Aorta (tissue), 5 donors: ENCODE measurements around the gene COBL. TPM values are rescaled to one million over a fixed set of nuclear protein-coding genes. Genes with fewer than 3 reads are reported as not detected.

ENCODE experiments used
- ATAC-seq: fragments of 200-7000 bp; cut with Tn5 transposase; one replicate; pipeline ENCODE4 v1.9.1; 2022; ENCODE audit warnings: moderate library complexity; ENCODE audit not compliant: low FRiP score
- DNase-seq, 2 donors: peaks; one replicate each; pipeline ENCODE4 v3.0.0-alpha.2; 2020
- H3K27ac ChIP-seq, 2 donors: one replicate each; pipeline ENCODE4 v1.5.1; 2013; ENCODE audit warnings: low read length in 2 of 2, mild to moderate bottlenecking in 2 of 2, moderate library complexity in 2 of 2, control low read depth in 1 of 2, inconsistent platforms in 1 of 2, low read depth in 1 of 2
- H3K27me3 ChIP-seq, 2 donors: one replicate each; pipeline ENCODE4 v1.6.1; 2013; ENCODE audit warnings: control low read depth in 1 of 2, low read length in 1 of 2, mild to moderate bottlenecking in 1 of 2, moderate library complexity in 1 of 2; ENCODE audit not compliant: insufficient read depth in 2 of 2, control insufficient read depth in 1 of 2
- H3K36me3 ChIP-seq, 2 donors: one replicate each; pipeline ENCODE4 v1.6.1; 2013; ENCODE audit warnings: control low read depth in 1 of 2, low read length in 1 of 2, mild to moderate bottlenecking in 1 of 2; ENCODE audit not compliant: insufficient read depth in 2 of 2, control insufficient read depth in 1 of 2
- H3K4me1 ChIP-seq, 2 donors: one replicate each; pipeline ENCODE4 v1.6.1; 2013; ENCODE audit warnings: low read length in 2 of 2, control low read depth in 1 of 2, mild to moderate bottlenecking in 1 of 2, moderate library complexity in 1 of 2; ENCODE audit not compliant: insufficient read depth in 2 of 2, control insufficient read depth in 1 of 2
- H3K4me3 ChIP-seq, 2 donors: one replicate each; pipeline ENCODE4 v1.5.1; 2013; ENCODE audit warnings: low read length in 2 of 2, control low read depth in 1 of 2, mild to moderate bottlenecking in 1 of 2
- H3K9me3 ChIP-seq: one replicate; pipeline ENCODE4 v1.6.1; 2013; ENCODE audit warnings: mild to moderate bottlenecking, low read length; ENCODE audit not compliant: control insufficient read depth
- WGBS, 2 donors: extraction: QIAGEN DNeasy Blood & Tissue Kit; methylation state at CpG; one replicate each; pipeline ENCODE4 v1.1.7; 2013; 5-methylcytosine and 5-hydroxymethylcytosine counted together
- intact Hi-C, 2 donors: fragments of 100-400 bp; cut with DNase I; formaldehyde crosslinking; loops; one replicate each; pipeline versions ENCODE4 v1.14.2 to v1.15.0; 2022
- polyA plus RNA-seq, 2 donors: library from polyadenylated mRNA; stranded (reverse); fragments of 200-250 nt; gene quantifications; one replicate each; pipeline ENCODE4 v1.2.3, GENCODE V29; 2013
- total RNA-seq, 2 donors: library from RNA; stranded (reverse); fragmentation: NEBNext Ultra II Directional; extraction: Animal tissue kit (Norgen Biotek cat#: 25700); gene quantifications; one replicate each; pipeline ENCODE4 v1.2.1, GENCODE V29; 2021
- donor health status: healthy with polysubstance abuse.
- donor health status: Bipolar disorder and iron deficiency.
- donor health status: DM: no; HTN: no; CAD: no.
- donor health status: DM: no; HTN: no; CAD: no.
- donor health status: DM: yes; HTN: yes; CAD: no.

Gene COBL
- total and polyA plus RNA-seq, 4 donors: 0.31 to 5.3 (median 1.1) TPM

DNA sequence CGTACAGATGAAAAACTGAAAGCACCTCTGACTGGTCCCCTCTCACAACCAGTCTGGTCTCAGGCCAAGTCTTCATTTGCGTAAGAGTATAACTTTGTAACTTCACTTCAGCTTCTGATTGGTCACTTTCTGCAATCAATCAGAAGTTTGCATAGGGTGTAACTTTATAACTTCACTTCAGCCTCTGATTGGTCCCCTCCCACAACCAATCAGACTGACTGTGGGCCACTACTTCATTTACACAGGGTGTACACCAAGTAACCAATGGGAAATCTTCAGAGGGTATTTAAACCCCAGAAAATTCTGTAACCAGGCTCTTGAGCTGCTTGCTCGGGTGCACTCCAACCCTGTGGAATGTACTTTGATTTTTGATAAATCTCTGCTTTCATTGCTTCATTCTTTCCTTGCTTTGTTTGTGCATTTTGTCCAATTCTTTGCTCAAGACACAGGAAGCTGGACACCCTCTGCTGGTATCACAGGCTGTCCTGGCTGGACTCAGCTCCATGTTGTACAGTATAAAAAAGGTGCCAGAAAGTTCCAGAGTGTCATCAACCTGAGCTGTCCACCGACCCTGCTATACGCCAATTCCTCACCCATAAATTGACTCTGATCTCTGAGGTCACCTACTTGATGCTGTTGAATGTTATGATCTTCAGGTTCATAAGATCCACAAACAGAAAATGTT is 74.5 kb downstream of the COBL start:
- Histone ChIP-seq H3K27me3 (no peaks in the 10 kb centered on the region), H3K9me3 (no peaks in the 10 kb centered on the region), H3K4me3 (no peak overlapping the region), H3K27ac (no peak overlapping the region), H3K36me3 (no peaks in the 10 kb centered on the region), H3K4me1 (no peaks in the 10 kb centered on the region)
- intact Hi-C loops: no loop called here
- WGBS, 2 donors: 68 to 74% methylated on average over 5 of the region's 5 CpGs
- no peak for ATAC-seq
- DNase-seq: no peak

GRCh38 chr7:51240868-51241267 is 75.7 kb downstream of the COBL start:
- no peaks in the 10 kb centered on the region for H3K36me3 ChIP-seq
- no peaks in the 10 kb centered on the region for H3K4me1 ChIP-seq
- DNase-seq (no peak), ATAC-seq (no peak)
- no peaks in the 10 kb centered on the region for H3K27me3 ChIP-seq
- no peak overlapping the region for H3K27ac ChIP-seq
- H3K9me3 ChIP-seq: no peaks in the 10 kb centered on the region
- no peak overlapping the region for H3K4me3 ChIP-seq
- intact Hi-C loops: no loop called here
- 61 to 66% methylated on average over 4 of the region's 4 CpGs for WGBS, 2 donors

GRCh38 chr7:51239691-51240090 is 76.9 kb downstream of the COBL start:
- DNase-seq (no peak), ATAC-seq (no peak)
- H3K9me3 ChIP-seq: no peaks in the 10 kb centered on the region
- WGBS, 2 donors: 75 to 77% methylated on average over 3 of the region's 3 CpGs
- intact Hi-C loops: no loop called here
- no peaks in the 10 kb centered on the region for H3K36me3 ChIP-seq
- no peak overlapping the region for H3K4me3 ChIP-seq
- no peak overlapping the region for H3K27ac ChIP-seq
- H3K4me1 ChIP-seq: no peaks in the 10 kb centered on the region
- no peaks in the 10 kb centered on the region for H3K27me3 ChIP-seq

- H3K27ac ChIP-seq: no peak overlapping the region
- intact Hi-C loops: no loop called here
- WGBS, 2 donors: 76 to 79% methylated on average over 4 of the region's 4 CpGs
- DNase-seq (no peak), ATAC-seq (no peak)
- no peaks in the 10 kb centered on the region for H3K27me3 ChIP-seq
- H3K9me3 ChIP-seq: no peaks in the 10 kb centered on the region
- H3K4me3 ChIP-seq: no peak overlapping the region
- H3K36me3 ChIP-seq: no peaks in the 10 kb centered on the region
- no peaks in the 10 kb centered on the region for H3K4me1 ChIP-seq
Measured at GRCh38 chr7:51238981-51239495, 77.6 kb downstream of the COBL start.

DNA sequence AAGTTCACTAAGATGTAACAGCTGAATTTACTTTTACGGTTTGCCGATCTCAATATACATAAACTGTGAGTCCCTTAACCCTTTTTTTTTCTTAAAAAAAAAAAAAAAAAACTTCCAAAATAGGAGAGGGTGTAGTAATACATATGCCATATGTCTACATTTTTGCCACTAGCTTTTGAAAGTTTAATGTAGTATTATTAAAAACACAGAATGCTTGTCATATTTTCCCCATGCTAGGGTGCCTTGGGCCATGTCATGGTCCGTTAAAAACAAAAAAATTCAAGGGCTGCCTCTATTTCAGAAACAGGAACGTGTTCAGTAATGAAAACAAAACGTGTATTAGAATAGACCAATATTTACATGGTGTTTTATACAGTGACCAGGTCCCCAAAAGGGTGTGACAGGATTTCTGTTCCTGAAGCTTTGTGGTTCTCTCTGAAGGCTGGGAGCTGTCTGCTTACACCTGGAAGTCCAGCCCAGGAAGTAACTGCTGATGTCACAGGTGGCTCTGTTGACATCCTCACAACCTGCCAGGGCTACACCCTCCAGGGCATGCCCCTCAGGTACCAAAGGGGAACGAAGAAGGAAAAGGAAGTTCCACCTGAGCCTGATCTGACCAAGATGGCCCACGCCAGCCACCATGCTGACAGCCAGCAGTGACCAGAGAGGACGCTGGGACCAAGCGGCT is 79.0 kb downstream of the COBL start:
- intact Hi-C loops: no loop called here
- DNase-seq (no peak), ATAC-seq (no peak)
- Histone ChIP-seq H3K27me3 (no peaks in the 10 kb centered on the region), H3K4me1 (no peaks in the 10 kb centered on the region), H3K4me3 (no peak overlapping the region), H3K27ac (no peak overlapping the region), H3K9me3 (no peaks in the 10 kb centered on the region), H3K36me3 (no peaks in the 10 kb centered on the region)
- WGBS, 2 donors: 68% methylated on average over 9 of the region's 9 CpGs

DNA sequence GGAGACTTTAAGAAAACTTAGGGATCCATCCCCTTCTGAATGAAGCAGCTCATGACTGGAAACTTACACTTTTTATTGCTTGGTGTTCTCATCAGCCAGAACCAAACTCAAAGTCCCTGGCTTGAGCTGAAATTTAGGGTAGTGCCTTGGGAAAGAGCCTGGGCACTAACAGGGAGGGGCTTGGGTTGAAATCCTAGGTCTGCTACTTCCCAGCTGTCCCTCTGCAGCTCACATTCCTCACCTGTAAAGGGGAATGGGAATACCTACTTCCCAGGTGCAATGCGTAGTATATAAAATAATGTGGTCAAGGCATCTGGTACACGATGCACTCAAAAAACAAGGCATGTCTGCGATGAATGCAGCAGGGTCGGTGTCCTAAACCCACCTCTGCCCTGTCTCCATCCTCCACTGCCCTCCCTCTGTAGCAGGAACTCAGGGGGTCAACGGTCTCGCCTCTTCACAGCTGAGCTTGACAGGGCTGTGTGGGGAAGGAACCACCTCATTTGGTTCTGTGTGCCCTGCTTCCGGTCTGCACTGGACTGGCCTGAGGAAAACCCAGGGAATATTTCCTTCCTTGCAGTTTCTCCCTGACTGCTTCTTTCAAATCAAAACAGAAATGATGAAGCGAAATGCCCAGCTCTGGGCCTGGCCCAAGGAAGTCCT is 80.0 kb downstream of the COBL start:
- H3K27me3 ChIP-seq: no peaks in the 10 kb centered on the region
- no peaks in the 10 kb centered on the region for H3K36me3 ChIP-seq
- H3K9me3 ChIP-seq: no peaks in the 10 kb centered on the region
- intact Hi-C loops: no loop called here
- H3K27ac ChIP-seq: no peak overlapping the region
- H3K4me3 ChIP-seq: no peak overlapping the region
- DNase-seq: no peak
- WGBS, 2 donors: 76 to 78% methylated on average over 8 of the region's 8 CpGs
- ATAC-seq: no peak
- no peaks in the 10 kb centered on the region for H3K4me1 ChIP-seq

GRCh38 chr7:51235593-51236313 is 80.9 kb downstream of the COBL start:
- Histone ChIP-seq H3K9me3 (no peaks in the 10 kb centered on the region), H3K36me3 (no peaks in the 10 kb centered on the region), H3K4me3 (no peak overlapping the region), H3K27me3 (no peaks in the 10 kb centered on the region), H3K27ac (no peak overlapping the region), H3K4me1 (no peaks in the 10 kb centered on the region)
- ATAC-seq: no peak
- no peak for DNase-seq
- 80 to 86% methylated on average over 10 of the region's 10 CpGs for WGBS, 2 donors
- intact Hi-C loops: no loop called here

- DNase-seq (no peak), ATAC-seq (no peak)
- Histone ChIP-seq H3K4me1 (no peaks in the 10 kb centered on the region), H3K9me3 (no peaks in the 10 kb centered on the region), H3K27me3 (no peaks in the 10 kb centered on the region), H3K27ac (no peak overlapping the region), H3K36me3 (no peaks in the 10 kb centered on the region), H3K4me3 (no peak overlapping the region)
- intact Hi-C loops: no loop called here
- WGBS, 2 donors: 82 to 86% methylated on average over 8 of the region's 8 CpGs
Measured at GRCh38 chr7:51234609-51235308, 81.8 kb downstream of the COBL start.
